Right lobe of liver (tissue), 6 donors: ENCODE data around the gene RNF138. TPM values are rescaled to one million over a fixed set of nuclear protein-coding genes. Genes with fewer than 3 reads are reported as not detected.
"Not testable (repeated sequence)": the region's sequence is repeated elsewhere in the genome, so short reads cannot be mapped to it uniquely, and the experiment has no call there.

Experiments used
- ATAC-seq, 4 donors: fragments of 200-7000 bp; cut with Tn5 transposase; one replicate each; pipeline ENCODE4 v1.9.1; 2020; ENCODE audit warnings: mild to moderate bottlenecking in 4 of 4, moderate library complexity in 4 of 4
- DNase-seq, 3 donors: peaks; one replicate each; pipeline ENCODE4 v3.0.0-alpha.2; 2020
- H3K27ac ChIP-seq, 3 donors: fragments of 200-600 bp; one replicate each; pipeline ENCODE4 v1.8.0; 2022
- H3K27me3 ChIP-seq, 2 donors: fragments of 200-600 bp; one replicate each; pipeline ENCODE4 v1.8.0; 2022
- H3K36me3 ChIP-seq, 4 donors: fragments of 200-600 bp; sonication (generic) in 1 of 4; one replicate each; pipeline versions ENCODE4 v1.5.1 to v1.8.0; 2017 to 2022; ENCODE audit warnings: control low read depth in 1 of 4
- H3K4me1 ChIP-seq, 4 donors: fragments of 200-600 bp; sonication (generic) in 1 of 4; one replicate each; pipeline versions ENCODE4 v1.5.1 to v1.8.0; 2017 to 2022; ENCODE audit warnings: control low read depth in 1 of 4
- H3K4me3 ChIP-seq, 3 donors: fragments of 200-600 bp; one replicate each; pipeline ENCODE4 v1.8.0; 2022
- H3K9me3 ChIP-seq, 4 donors: fragments of 200-600 bp; sonication (generic) in 1 of 4; one replicate each; pipeline versions ENCODE4 v1.5.1 to v1.8.0; 2017 to 2022; ENCODE audit warnings: control low read depth in 1 of 4
- CTCF ChIP-seq, 4 donors: fragments of 200-600 bp in 3 of 4; fragments of 450-650 bp in 1 of 4; IDR thresholded peaks; one replicate each; pipeline versions ENCODE4 v1.5.1 to v1.8.0; 2016 to 2022; ENCODE audit warnings: antibody characterized with exemption in 4 of 4, mild to moderate bottlenecking in 2 of 4
- POLR2A ChIP-seq: fragments of 450-650 bp; IDR thresholded peaks from one replicate; pipeline ENCODE4 v1.6.1; 2017; ENCODE audit warnings: antibody characterized with exemption, mild to moderate bottlenecking
- WGBS: methylation state at CpG from one replicate; pipeline ENCODE4 v1.1.6; 2018; ENCODE audit warnings: low coverage, low lambda C conversion rate; ENCODE audit not compliant: insufficient coverage; ENCODE audit errors: missing lambda C conversion rate; 5-methylcytosine and 5-hydroxymethylcytosine counted together
- intact Hi-C, 2 donors: fragments of 100-400 bp; cut with DNase I; formaldehyde crosslinking; loops; one replicate each; pipeline versions ENCODE4 v1.11.2 to v1.14.1; 2022
- total RNA-seq, 6 experiments: library from RNA; depleted of rRNA in 2 of 6; stranded (reverse); fragments of >200 nt in 2 of 6; fragmentation: NEBNext Ultra II Directional in 3 of 6; extraction: Animal tissue kit (Norgen Biotek cat#: 25700) in 3 of 6; gene quantifications; one replicate each; pipeline versions ENCODE4 v1.1.0 to v1.2.4, GENCODE V29; 2016 to 2023
- donor health status: DM: no; HTN: yes; CAD: no.
- donor health status: DM: no; HTN: no; CAD: no.
- donor health status: DM: no; HTN: no; CAD: no.
- donor health status: DM: no; HTN: yes; CAD: no.
- donor health status: DM: no; HTN: yes; CAD: no.

RNF138 gene
- total RNA-seq, 6 experiments from 2014 or later: 9.3 to 17.5 (median 12.7) TPM

- Histone ChIP-seq H3K4me3 (no peak overlapping the region), H3K9me3 (no peaks in the 10 kb centered on the region), H3K27me3 (no peaks in the 10 kb centered on the region), H3K36me3 (no peaks in the 10 kb centered on the region), H3K27ac (no peak overlapping the region), H3K4me1 (no peaks in the 10 kb centered on the region)
- TF ChIP-seq POLR2A (no peak), CTCF (IDR thresholded peaks at IDR 0.05) (no peak)
- intact Hi-C loops: no loop called here
- ATAC-seq: no peak
- no peak for DNase-seq
- WGBS: 94% methylated on average over 3 of the region's 3 CpGs
Measured at GRCh38 chr18:32167980-32168730, 76.5 kb downstream of the RNF138 start.

- intact Hi-C loops: no loop called here
- WGBS: 73% methylated on average over 3 of the region's 3 CpGs
- Histone ChIP-seq H3K9me3 (no peaks in the 10 kb centered on the region), H3K4me3 (no peak overlapping the region), H3K27me3 (no peaks in the 10 kb centered on the region), H3K27ac (no peak overlapping the region), H3K36me3 (no peaks in the 10 kb centered on the region), H3K4me1 (no peaks in the 10 kb centered on the region)
- TF ChIP-seq CTCF (IDR thresholded peaks at IDR 0.05) (no peak), POLR2A (no peak)
- ATAC-seq: no peak
- DNase-seq: no peak
Measured at GRCh38 chr18:32173654-32174053, 82.0 kb downstream of the RNF138 start.

- intact Hi-C loops: no loop called here
- Histone ChIP-seq H3K27ac (no peak overlapping the region), H3K27me3 (no peaks in the 10 kb centered on the region), H3K4me1 (no peaks in the 10 kb centered on the region), H3K9me3 (no peaks in the 10 kb centered on the region), H3K36me3 (no peaks in the 10 kb centered on the region), H3K4me3 (no peak overlapping the region)
- 83% methylated on average over 6 of the region's 7 CpGs for WGBS
- ATAC-seq (no peak), DNase-seq (no peak)
- no peak for TF ChIP-seq CTCF (IDR thresholded peaks at IDR 0.05)
- no peak for TF ChIP-seq POLR2A
Measured at GRCh38 chr18:32174719-32175118, 83.0 kb downstream of the RNF138 start.

GRCh38 chr18:32175265-32175664 lies 83.6 kb downstream of the RNF138 start:
- no peaks in the 10 kb centered on the region for H3K27me3 ChIP-seq
- DNase-seq (no peak), ATAC-seq (no peak)
- H3K4me3 ChIP-seq: no peak overlapping the region
- no peaks in the 10 kb centered on the region for H3K36me3 ChIP-seq
- TF ChIP-seq POLR2A (no peak), CTCF (IDR thresholded peaks at IDR 0.05) (no peak)
- no peaks in the 10 kb centered on the region for H3K4me1 ChIP-seq
- no peak overlapping the region for H3K27ac ChIP-seq
- WGBS: 81% methylated on average over 1 of the region's 1 CpG
- no peaks in the 10 kb centered on the region for H3K9me3 ChIP-seq
- intact Hi-C loops: no loop called here

- WGBS: 91% methylated on average over 1 of the region's 1 CpG
Measured at GRCh38 chr18:32176745-32177144, 85.1 kb downstream of the RNF138 start.

More at GRCh38 chr18:32176745-32177144, 85.1 kb downstream of the RNF138 start:
- H3K27me3 ChIP-seq, H3K4me1 ChIP-seq, H3K4me3 ChIP-seq, H3K27ac ChIP-seq, ATAC-seq, H3K9me3 ChIP-seq, DNase-seq, H3K36me3 ChIP-seq, intact Hi-C loops: not testable (repeated sequence)
